Measurements from ENCODE around the gene SMARCAL1. TPM values are rescaled to one million over a fixed set of nuclear protein-coding genes. Genes with fewer than 3 reads are reported as not detected.
A peak's percentile ranks its signal among the peaks of the same experiment; 100 is the strongest.

Gene SMARCAL1
- total RNA-seq, 1 experiment from 2014 or later, result 22.1 TPM

GRCh38 chr2:216486271-216486670 is 74.0 kb downstream of the SMARCAL1 start:
- no TSS peak for BruUV-seq (replicated peaks)
- Mint-ChIP-seq H3K27ac (ENCODE audit: low read depth, unreplicated experiment) (no peak overlapping the region), H3K9me3 (ENCODE audit: unreplicated experiment) (no peaks in the 10 kb centered on the region), H3K4me3 (ENCODE audit: unreplicated experiment) (no peak overlapping the region), H3K36me3 (ENCODE audit: insufficient read depth, unreplicated experiment) (peaks cover 22% of the 10 kb centered on the region), H3K27me3 (ENCODE audit: insufficient read depth, unreplicated experiment) (no peaks in the 10 kb centered on the region), H3K4me1 (ENCODE audit: insufficient read depth, unreplicated experiment) (peaks cover 10% of the 10 kb centered on the region)
- ChIA-PET POLR2A (no interaction called here), CTCF (interaction anchor here (0.6 to 1.3 kb wide), 2 partner anchors 11 to 19 kb away, joined by 3 read pairs; no protein-coding TSS in a partner anchor)
- TF ChIP-seq, protein P1, sequence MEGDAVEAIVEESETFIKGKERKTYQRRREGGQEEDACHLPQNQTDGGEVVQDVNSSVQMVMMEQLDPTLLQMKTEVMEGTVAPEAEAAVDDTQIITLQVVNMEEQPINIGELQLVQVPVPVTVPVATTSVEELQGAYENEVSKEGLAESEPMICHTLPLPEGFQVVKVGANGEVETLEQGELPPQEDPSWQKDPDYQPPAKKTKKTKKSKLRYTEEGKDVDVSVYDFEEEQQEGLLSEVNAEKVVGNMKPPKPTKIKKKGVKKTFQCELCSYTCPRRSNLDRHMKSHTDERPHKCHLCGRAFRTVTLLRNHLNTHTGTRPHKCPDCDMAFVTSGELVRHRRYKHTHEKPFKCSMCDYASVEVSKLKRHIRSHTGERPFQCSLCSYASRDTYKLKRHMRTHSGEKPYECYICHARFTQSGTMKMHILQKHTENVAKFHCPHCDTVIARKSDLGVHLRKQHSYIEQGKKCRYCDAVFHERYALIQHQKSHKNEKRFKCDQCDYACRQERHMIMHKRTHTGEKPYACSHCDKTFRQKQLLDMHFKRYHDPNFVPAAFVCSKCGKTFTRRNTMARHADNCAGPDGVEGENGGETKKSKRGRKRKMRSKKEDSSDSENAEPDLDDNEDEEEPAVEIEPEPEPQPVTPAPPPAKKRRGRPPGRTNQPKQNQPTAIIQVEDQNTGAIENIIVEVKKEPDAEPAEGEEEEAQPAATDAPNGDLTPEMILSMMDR (IDR thresholded peaks at IDR 0.05; ENCODE audit: unreplicated experiment), result no peak
- no peak for DNase-seq (ENCODE audit: unreplicated experiment)
- intact Hi-C loops (cut with micrococcal nuclease), result no loop called here

DNA sequence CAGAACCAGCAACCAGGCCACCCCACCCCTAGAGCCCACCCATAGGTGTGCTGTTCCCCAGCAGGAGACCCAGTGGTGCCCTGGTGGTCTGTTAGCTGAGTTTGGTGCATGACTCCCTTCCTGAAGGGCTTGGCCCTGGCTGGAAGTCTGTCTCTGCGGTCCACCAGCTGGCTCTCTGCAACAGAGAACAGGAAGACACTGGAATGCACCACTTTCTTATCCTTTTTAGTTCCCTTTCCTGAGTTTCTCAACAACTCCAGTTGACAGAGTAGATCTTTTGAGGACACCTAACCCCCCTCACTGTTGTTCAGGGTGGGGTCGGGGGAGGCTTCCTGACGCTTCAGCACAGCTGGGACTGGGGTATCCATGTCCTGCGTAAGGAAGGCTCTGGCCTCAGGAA is 74.4 kb downstream of the SMARCAL1 start:
- H3K9me3 Mint-ChIP-seq (ENCODE audit: unreplicated experiment), result no peaks in the 10 kb centered on the region
- no peak for DNase-seq (ENCODE audit: unreplicated experiment)
- H3K4me1 Mint-ChIP-seq (ENCODE audit: insufficient read depth, unreplicated experiment), result peaks cover 10% of the 10 kb centered on the region
- H3K4me3 Mint-ChIP-seq (ENCODE audit: unreplicated experiment), result no peak overlapping the region
- TF ChIP-seq, protein P1 (IDR thresholded peaks at IDR 0.05; ENCODE audit: unreplicated experiment), result no peak
- ChIA-PET CTCF (interaction anchor here (0.6 kb wide), 2 partner anchors 19 to 259 kb away, joined by 3 to 4 read pairs; no protein-coding TSS in a partner anchor), POLR2A (no interaction called here)
- BruUV-seq (replicated peaks), result no TSS peak
- H3K36me3 Mint-ChIP-seq (ENCODE audit: insufficient read depth, unreplicated experiment), result peaks cover 18% of the 10 kb centered on the region
- intact Hi-C loops (cut with micrococcal nuclease), result no loop called here
- no peaks in the 10 kb centered on the region for H3K27me3 Mint-ChIP-seq (ENCODE audit: insufficient read depth, unreplicated experiment)
- no peak overlapping the region for H3K27ac Mint-ChIP-seq (ENCODE audit: low read depth, unreplicated experiment)

DNA sequence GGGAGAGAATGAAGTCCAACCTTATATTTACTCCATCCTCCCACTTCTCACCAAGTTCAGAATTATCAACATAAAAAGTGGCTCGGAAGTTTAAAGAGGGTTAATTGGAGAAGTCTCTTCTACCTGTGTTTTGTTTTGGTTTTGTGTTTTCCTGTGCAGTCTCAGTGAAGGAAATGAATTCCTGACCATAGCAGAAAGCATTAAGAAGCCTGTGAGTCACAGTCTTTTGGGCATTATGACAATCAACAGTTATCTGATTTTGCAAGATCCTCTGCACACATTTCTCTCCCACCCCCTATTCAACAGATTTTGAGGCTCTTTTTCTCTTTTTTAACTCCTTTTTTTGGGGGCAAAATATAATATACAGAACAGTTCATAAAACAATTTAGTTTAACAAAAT is 77.8 kb downstream of the SMARCAL1 start:
- Mint-ChIP-seq H3K27me3 (ENCODE audit: insufficient read depth, unreplicated experiment) (no peaks in the 10 kb centered on the region), H3K9me3 (ENCODE audit: unreplicated experiment) (no peaks in the 10 kb centered on the region), H3K36me3 (ENCODE audit: insufficient read depth, unreplicated experiment) (no peaks in the 10 kb centered on the region), H3K4me1 (ENCODE audit: insufficient read depth, unreplicated experiment) (peaks cover 20% of the 10 kb centered on the region), H3K4me3 (ENCODE audit: unreplicated experiment) (peak overlapping the region; percentile 19), H3K27ac (ENCODE audit: low read depth, unreplicated experiment) (peak overlapping the region; percentile 86)
- CTCF ChIA-PET, result no interaction called here
- TF ChIP-seq, protein P1 (IDR thresholded peaks at IDR 0.05; ENCODE audit: unreplicated experiment), result no peak
- DNase-seq (ENCODE audit: unreplicated experiment), result peak; percentile 63
- BruUV-seq (replicated peaks), result no TSS peak
- POLR2A ChIA-PET, result interaction anchor here (0.9 kb wide), 1 partner anchor 8 kb away, joined by 5 read pairs; the partner anchor contains the start of gene RPL37A
- intact Hi-C loops (cut with micrococcal nuclease), result loop anchor here (10.0 kb wide), 3 partner anchors 75 to 375 kb away; partner anchors contain the start of gene SMARCAL1

- peaks cover 20% of the 10 kb centered on the region for H3K4me1 Mint-ChIP-seq (ENCODE audit: insufficient read depth, unreplicated experiment)
- intact Hi-C loops (cut with micrococcal nuclease), result loop anchor here (10.0 kb wide), 3 partner anchors 77 to 377 kb away; partner anchors contain the start of gene SMARCAL1
- H3K36me3 Mint-ChIP-seq (ENCODE audit: insufficient read depth, unreplicated experiment), result no peaks in the 10 kb centered on the region
- no peaks in the 10 kb centered on the region for H3K9me3 Mint-ChIP-seq (ENCODE audit: unreplicated experiment)
- BruUV-seq (replicated peaks), result no TSS peak
- no peak overlapping the region for H3K4me3 Mint-ChIP-seq (ENCODE audit: unreplicated experiment)
- TF ChIP-seq, protein P1 (IDR thresholded peaks at IDR 0.05; ENCODE audit: unreplicated experiment), result no peak
- no peaks in the 10 kb centered on the region for H3K27me3 Mint-ChIP-seq (ENCODE audit: insufficient read depth, unreplicated experiment)
- DNase-seq (ENCODE audit: unreplicated experiment), result no peak
- ChIA-PET CTCF (interaction anchor here (0.6 to 0.7 kb wide), 3 partner anchors 20 to 176 kb away, joined by 3 to 4 read pairs (median 3); no protein-coding TSS in a partner anchor), POLR2A (interaction anchor here (1.3 kb wide), 1 partner anchor 383 kb away, joined by 4 read pairs; the partner anchor contains the start of gene XRCC5)
- no peak overlapping the region for H3K27ac Mint-ChIP-seq (ENCODE audit: low read depth, unreplicated experiment)
Observed at GRCh38 chr2:216491793-216492596, 79.7 kb downstream of the SMARCAL1 start.

Data from MCF 10A (cell line).